OCI-LY1 (cell line): ENCODE measurements around the gene CFAP221.
A peak's percentile ranks its signal among the peaks of the same experiment; 100 is the strongest.

Experiments used
- H2AFZ ChIP-seq: fragments of 200-600 bp; sonication (generic), shearing (Covaris generic); 2 replicates; pipeline ENCODE4 v1.6.0; 2014; ENCODE audit warnings: antibody characterized with exemption, mild to moderate bottlenecking, low read length
- H3F3A ChIP-seq: fragments of 200-600 bp; sonication (generic), shearing (Covaris generic); 2 replicates; pipeline ENCODE4 v1.6.0; 2014; ENCODE audit warnings: mild to moderate bottlenecking, antibody characterized with exemption, low read length, moderate library complexity; ENCODE audit not compliant: insufficient read depth
- H3K27ac ChIP-seq: fragments of 200-600 bp; sonication (generic); 2 replicates; pipeline ENCODE4 v1.5.1; 2014; ENCODE audit warnings: low read length, mixed run types, mild to moderate bottlenecking, low read depth; ENCODE audit not compliant: poor library complexity, severe bottlenecking
- H3K27me3 ChIP-seq: fragments of 200-600 bp; sonication (generic); 2 replicates; pipeline ENCODE4 v1.6.0; 2014; ENCODE audit warnings: antibody characterized with exemption, mild to moderate bottlenecking, low read length, moderate library complexity; ENCODE audit not compliant: insufficient read depth
- H3K36me3 ChIP-seq: fragments of 200-600 bp; sonication (generic); 2 replicates; pipeline ENCODE4 v1.6.1; 2014; ENCODE audit warnings: mild to moderate bottlenecking, antibody characterized with exemption, low read length, moderate library complexity, mixed read lengths; ENCODE audit not compliant: insufficient read depth
- H3K4me1 ChIP-seq: fragments of 200-600 bp; sonication (generic); 2 replicates; pipeline ENCODE4 v1.5.1; 2014; ENCODE audit warnings: mild to moderate bottlenecking, low read length, moderate library complexity; ENCODE audit not compliant: insufficient read depth, severe bottlenecking
- H3K4me2 ChIP-seq: fragments of 200-600 bp; sonication (generic), shearing (Covaris generic); 2 replicates; pipeline ENCODE4 v1.6.1; 2014; ENCODE audit warnings: low read length
- H3K4me3 ChIP-seq: fragments of 200-600 bp; sonication (generic); 2 replicates; pipeline ENCODE4 v1.5.1; 2014; ENCODE audit warnings: low read length, low read depth, mild to moderate bottlenecking, mixed read lengths; ENCODE audit not compliant: poor library complexity, severe bottlenecking
- H3K79me2 ChIP-seq: fragments of 200-600 bp; shearing (Covaris generic); 2 replicates; pipeline ENCODE4 v1.6.1; 2016; ENCODE audit warnings: mixed run types, low read length, mixed read lengths; ENCODE audit not compliant: insufficient read depth
- H3K9ac ChIP-seq: fragments of 200-600 bp; sonication (generic), shearing (Covaris generic); 2 replicates; pipeline ENCODE4 v1.6.1; 2014; ENCODE audit warnings: mild to moderate bottlenecking, low read length, mixed read lengths
- H3K9me2 ChIP-seq: fragments of 200-600 bp; sonication (generic), shearing (Covaris generic); 2 replicates; pipeline ENCODE4 v1.6.1; 2014; ENCODE audit warnings: low read depth, mild to moderate bottlenecking, low read length, mixed read lengths
- H3K9me3 ChIP-seq: fragments of 200-600 bp; shearing (Covaris generic); 2 replicates; pipeline ENCODE4 v1.6.1; 2014; ENCODE audit warnings: low read length, mixed read lengths
- H4K20me1 ChIP-seq: fragments of 200-600 bp; sonication (generic), shearing (Covaris generic); 2 replicates; pipeline ENCODE4 v1.6.0; 2016; ENCODE audit warnings: mild to moderate bottlenecking, low read length; ENCODE audit not compliant: insufficient read depth
- EZH2 ChIP-seq: fragments of 200-600 bp; sonication (generic), shearing (Covaris generic); IDR thresholded peaks from 2 replicates; pipeline ENCODE4 v1.8.0; 2017; ENCODE audit warnings: borderline replicate concordance, mixed run types, mild to moderate bottlenecking, antibody characterized with exemption, low read length, moderate library complexity, mixed read lengths
- TF ChIP-seq, protein P1 (sequence below): fragments of 200-600 bp; sonication (generic), shearing (Covaris generic); IDR thresholded peaks from 2 replicates; pipeline ENCODE4 v1.5.1; 2017; ENCODE audit warnings: mild to moderate bottlenecking, antibody characterized with exemption, low read length, moderate library complexity, mixed read lengths

Gene CFAP221

GRCh38 chr2:119513832-119514231, 30.4 kb upstream of the CFAP221 start:
- H3K27ac ChIP-seq: no peak overlapping the region
- no peaks in the 10 kb centered on the region for H3K36me3 ChIP-seq
- H3K9me2 ChIP-seq: no peaks in the 10 kb centered on the region
- no peaks in the 10 kb centered on the region for H3K9me3 ChIP-seq
- no peak overlapping the region for H3K4me3 ChIP-seq
- no peak overlapping the region for H3K4me2 ChIP-seq
- H2AFZ ChIP-seq: no peak overlapping the region
- H3K9ac ChIP-seq: no peak overlapping the region
- H4K20me1 ChIP-seq: no peaks in the 10 kb centered on the region
- H3K79me2 ChIP-seq: no peaks in the 10 kb centered on the region
- no peaks in the 10 kb centered on the region for H3K4me1 ChIP-seq
- no peak for TF ChIP-seq EZH2
- TF ChIP-seq, protein P1, sequence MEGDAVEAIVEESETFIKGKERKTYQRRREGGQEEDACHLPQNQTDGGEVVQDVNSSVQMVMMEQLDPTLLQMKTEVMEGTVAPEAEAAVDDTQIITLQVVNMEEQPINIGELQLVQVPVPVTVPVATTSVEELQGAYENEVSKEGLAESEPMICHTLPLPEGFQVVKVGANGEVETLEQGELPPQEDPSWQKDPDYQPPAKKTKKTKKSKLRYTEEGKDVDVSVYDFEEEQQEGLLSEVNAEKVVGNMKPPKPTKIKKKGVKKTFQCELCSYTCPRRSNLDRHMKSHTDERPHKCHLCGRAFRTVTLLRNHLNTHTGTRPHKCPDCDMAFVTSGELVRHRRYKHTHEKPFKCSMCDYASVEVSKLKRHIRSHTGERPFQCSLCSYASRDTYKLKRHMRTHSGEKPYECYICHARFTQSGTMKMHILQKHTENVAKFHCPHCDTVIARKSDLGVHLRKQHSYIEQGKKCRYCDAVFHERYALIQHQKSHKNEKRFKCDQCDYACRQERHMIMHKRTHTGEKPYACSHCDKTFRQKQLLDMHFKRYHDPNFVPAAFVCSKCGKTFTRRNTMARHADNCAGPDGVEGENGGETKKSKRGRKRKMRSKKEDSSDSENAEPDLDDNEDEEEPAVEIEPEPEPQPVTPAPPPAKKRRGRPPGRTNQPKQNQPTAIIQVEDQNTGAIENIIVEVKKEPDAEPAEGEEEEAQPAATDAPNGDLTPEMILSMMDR: no peak
- H3F3A ChIP-seq: no peaks in the 10 kb centered on the region
- H3K27me3 ChIP-seq: no peaks in the 10 kb centered on the region; the same call in 1 of the 2 replicates

DNA sequence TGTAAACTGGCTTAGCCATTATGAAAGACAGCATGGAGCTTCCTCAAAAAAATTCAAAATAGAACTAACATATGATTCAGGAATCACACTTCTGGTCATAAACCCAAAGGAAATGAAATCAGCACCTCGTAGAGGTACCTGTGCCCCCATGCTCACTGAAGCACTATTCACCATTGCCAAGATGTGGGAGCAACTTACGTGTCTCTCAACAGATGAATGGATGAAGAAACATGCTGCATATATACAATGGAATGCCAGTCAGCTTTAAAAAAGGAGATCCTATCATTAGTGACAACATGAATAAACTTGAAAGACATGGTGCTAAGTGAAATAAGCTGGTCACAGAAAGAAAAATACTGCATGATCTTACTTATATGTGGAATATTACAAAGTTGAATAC, 28.1 kb upstream of the CFAP221 start:
- no peaks in the 10 kb centered on the region for H3K79me2 ChIP-seq
- no peaks in the 10 kb centered on the region for H3K27me3 ChIP-seq
- no peak overlapping the region for H3K4me3 ChIP-seq
- no peak overlapping the region for H3K4me2 ChIP-seq
- no peaks in the 10 kb centered on the region for H4K20me1 ChIP-seq
- no peaks in the 10 kb centered on the region for H3K36me3 ChIP-seq
- H3K9ac ChIP-seq: no peak overlapping the region
- H3K4me1 ChIP-seq: no peaks in the 10 kb centered on the region
- no peaks in the 10 kb centered on the region for H3K9me2 ChIP-seq
- no peaks in the 10 kb centered on the region for H3K9me3 ChIP-seq
- no peak overlapping the region for H3K27ac ChIP-seq
- TF ChIP-seq, protein P1: no peak
- no peak for TF ChIP-seq EZH2
- no peak overlapping the region for H2AFZ ChIP-seq
- no peaks in the 10 kb centered on the region for H3F3A ChIP-seq

DNA sequence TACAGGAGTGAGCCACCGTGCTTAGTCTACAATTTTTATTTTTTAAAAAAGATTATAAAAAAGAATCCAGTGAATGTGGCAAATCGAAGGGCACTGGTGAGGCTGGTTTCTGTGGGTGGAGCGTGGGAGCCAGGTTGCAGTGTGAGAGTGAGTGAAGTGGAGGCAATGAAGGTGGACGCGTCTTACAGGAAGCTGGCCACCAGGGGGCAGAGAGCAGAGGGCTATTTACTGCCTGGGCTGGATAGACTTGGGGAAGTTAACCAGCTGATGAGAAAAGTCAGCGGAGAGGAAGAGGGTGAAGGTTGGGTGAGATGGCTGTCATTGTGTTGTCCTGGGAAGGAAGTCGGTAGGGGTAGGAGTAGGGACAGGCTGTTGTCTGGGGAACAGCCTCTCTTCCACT, 26.8 kb upstream of the CFAP221 start:
- Histone ChIP-seq H3K79me2 (no peaks in the 10 kb centered on the region), H3K4me3 (no peak overlapping the region), H3K9me3 (no peaks in the 10 kb centered on the region), H3K9ac (no peak overlapping the region), H3K4me2 (no peak overlapping the region), H3K27ac (no peak overlapping the region), H3K4me1 (no peaks in the 10 kb centered on the region), H3K27me3 (no peaks in the 10 kb centered on the region), H2AFZ (no peak overlapping the region), H4K20me1 (no peaks in the 10 kb centered on the region), H3K36me3 (no peaks in the 10 kb centered on the region), H3F3A (no peaks in the 10 kb centered on the region), H3K9me2 (no peaks in the 10 kb centered on the region)
- TF ChIP-seq, protein P1: peak; percentile 79
- TF ChIP-seq EZH2: no peak
